Mesenchymal stem cell (in vitro differentiated cells and primary cell): ENCODE data around the gene NECAB3.

Experiments used
- DNase-seq: peaks from one replicate; pipeline ENCODE4 v3.0.0-alpha.2; 2013
- H2AFZ ChIP-seq: one replicate; pipeline ENCODE4 v1.6.1; 2013; ENCODE audit warnings: low read depth, mild to moderate bottlenecking, control low read depth, inconsistent platforms, low read length, moderate library complexity
- H2AK5ac ChIP-seq: 2 replicates; pipeline ENCODE4 v1.6.1; 2013; ENCODE audit warnings: low read length, moderate library complexity, mild to moderate bottlenecking, inconsistent platforms; ENCODE audit not compliant: severe bottlenecking
- H2BK120ac ChIP-seq: one replicate; pipeline ENCODE4 v1.6.1; 2013; ENCODE audit warnings: low read depth, mild to moderate bottlenecking, inconsistent platforms, low read length, moderate library complexity
- H2BK12ac ChIP-seq, 2 experiments: one replicate each; pipeline ENCODE4 v1.6.1; 2013; ENCODE audit warnings: inconsistent platforms in 2 of 2, low read length in 2 of 2, mild to moderate bottlenecking in 2 of 2, moderate library complexity in 2 of 2, control low read depth in 1 of 2
- H2BK15ac ChIP-seq: one replicate; pipeline ENCODE4 v1.6.1; 2013; ENCODE audit warnings: mild to moderate bottlenecking, low read depth, inconsistent platforms; ENCODE audit not compliant: poor library complexity, severe bottlenecking
- H2BK5ac ChIP-seq: 2 replicates; pipeline ENCODE4 v1.6.1; 2013; ENCODE audit warnings: low read depth, mild to moderate bottlenecking, low read length, control low read depth, inconsistent platforms; ENCODE audit not compliant: poor library complexity, severe bottlenecking
- H3K14ac ChIP-seq, 2 experiments: one replicate each; pipeline ENCODE4 v1.6.1; 2013; ENCODE audit warnings: inconsistent platforms in 2 of 2, low read length in 2 of 2, control low read depth in 1 of 2, mild to moderate bottlenecking in 1 of 2, moderate library complexity in 1 of 2
- H3K18ac ChIP-seq, 2 experiments: one replicate each; pipeline ENCODE4 v1.6.1; 2013; ENCODE audit warnings: inconsistent platforms in 2 of 2, low read length in 2 of 2, control low read depth in 1 of 2, low read depth in 1 of 2, mild to moderate bottlenecking in 1 of 2
- H3K23ac ChIP-seq, 2 experiments: one replicate each; pipeline ENCODE4 v1.6.1; 2013; ENCODE audit warnings: inconsistent platforms in 2 of 2, low read length in 2 of 2, mild to moderate bottlenecking in 2 of 2, moderate library complexity in 2 of 2, control low read depth in 1 of 2
- H3K27ac ChIP-seq: 2 replicates; pipeline ENCODE4 v1.5.1; 2013; ENCODE audit warnings: mild to moderate bottlenecking, moderate library complexity, low read length, control low read depth, inconsistent platforms; ENCODE audit not compliant: poor library complexity, severe bottlenecking
- H3K27me3 ChIP-seq, 2 experiments: 2 replicates each; pipeline versions ENCODE4 v1.6.1 to v1.7.0; 2013; ENCODE audit warnings: low read length in 2 of 2, mild to moderate bottlenecking in 2 of 2, moderate library complexity in 2 of 2, control low read depth in 1 of 2, inconsistent platforms in 1 of 2; ENCODE audit not compliant: control insufficient read depth in 1 of 2, insufficient read depth in 1 of 2
- H3K36me3 ChIP-seq, 2 experiments: 2 replicates each; pipeline versions ENCODE4 v1.6.1 to v1.7.0; 2013; ENCODE audit warnings: low read length in 2 of 2, control low read depth in 1 of 2, inconsistent platforms in 1 of 2, low read depth in 1 of 2, mild to moderate bottlenecking in 1 of 2; ENCODE audit not compliant: insufficient read depth in 2 of 2, control insufficient read depth in 1 of 2
- H3K4ac ChIP-seq, 2 experiments: one replicate each; pipeline ENCODE4 v1.6.1; 2013; ENCODE audit warnings: inconsistent platforms in 2 of 2, low read length in 2 of 2, mild to moderate bottlenecking in 2 of 2, moderate library complexity in 2 of 2, control low read depth in 1 of 2, low read depth in 1 of 2
- H3K4me1 ChIP-seq: 2 replicates; pipeline ENCODE4 v1.6.1; 2013; ENCODE audit warnings: low read depth, low read length, control low read depth; ENCODE audit not compliant: control insufficient read depth, insufficient read depth
- H3K4me2 ChIP-seq: 2 replicates; pipeline ENCODE4 v1.6.1; 2013; ENCODE audit warnings: low read length, mild to moderate bottlenecking, inconsistent platforms; ENCODE audit not compliant: poor library complexity, severe bottlenecking
- H3K4me3 ChIP-seq, 2 experiments: 2 replicates each; pipeline versions ENCODE4 v1.5.1 to v1.7.0; 2013; ENCODE audit warnings: low read length in 2 of 2, mild to moderate bottlenecking in 2 of 2, control low read depth in 1 of 2, low read depth in 1 of 2; ENCODE audit not compliant: insufficient read depth in 1 of 2
- H3K79me1 ChIP-seq: replicated peaks from 2 replicates; pipeline ENCODE4 v1.6.1; 2013; ENCODE audit warnings: mild to moderate bottlenecking, control low read depth, low read length, inconsistent platforms; ENCODE audit not compliant: poor library complexity, severe bottlenecking
- H3K9ac ChIP-seq: 2 replicates; pipeline ENCODE4 v1.7.0; 2013; ENCODE audit warnings: mild to moderate bottlenecking, low read length, moderate library complexity
- H3K9me3 ChIP-seq: 2 replicates; pipeline ENCODE4 v1.7.0; 2013; ENCODE audit warnings: mild to moderate bottlenecking, low read length; ENCODE audit not compliant: control insufficient read depth
- H4K8ac ChIP-seq: one replicate; pipeline ENCODE4 v1.6.1; 2013; ENCODE audit warnings: inconsistent platforms, mild to moderate bottlenecking, low read length, moderate library complexity
- H4K91ac ChIP-seq: one replicate; pipeline ENCODE4 v1.6.1; 2013; ENCODE audit warnings: mild to moderate bottlenecking, low read length, inconsistent platforms
- WGBS: methylation state at CpG from one replicate; pipeline ENCODE4 v1.1.7; 2013; ENCODE audit warnings: mixed read lengths; 5-methylcytosine and 5-hydroxymethylcytosine counted together

Gene NECAB3

DNA sequence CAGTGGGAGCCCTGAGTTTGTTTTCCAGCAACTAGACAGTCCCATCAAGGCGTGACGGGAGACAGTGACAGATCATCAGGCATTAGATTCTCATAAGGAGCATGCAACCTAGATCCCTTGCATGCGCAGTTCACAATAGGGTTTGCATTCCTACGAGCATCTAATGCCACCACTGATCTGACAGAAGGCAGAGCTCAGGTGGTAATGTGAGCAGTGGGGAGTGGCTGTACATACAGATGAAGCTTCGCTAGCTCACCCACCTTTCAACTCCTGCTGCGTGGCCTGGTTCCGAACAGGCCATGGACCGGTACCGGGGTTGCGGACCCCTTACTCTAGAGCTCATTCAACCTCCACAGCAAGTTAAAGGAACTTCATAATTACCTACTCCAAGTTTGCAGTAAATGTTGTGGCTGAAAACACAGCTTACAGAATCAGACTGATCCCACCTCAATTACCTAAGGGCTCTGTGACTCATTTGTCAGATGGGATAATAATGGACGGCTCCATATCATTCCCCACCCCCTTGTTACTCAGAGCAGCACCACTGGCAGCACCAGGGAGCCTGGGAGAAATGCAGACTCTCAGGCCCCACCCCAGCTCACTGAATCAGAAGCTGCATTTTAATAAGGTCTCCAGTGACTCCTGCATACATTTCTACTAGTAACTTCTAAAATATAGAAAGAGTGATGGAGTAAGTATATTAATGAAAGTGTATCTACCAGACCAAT, 30.1 kb upstream of the NECAB3 start:
- Histone ChIP-seq H3K27ac (no peak overlapping the region), H3K4ac (no peak overlapping the region), H3K79me1 (no peaks in the 10 kb centered on the region), H3K4me3 (no peak overlapping the region), H2BK12ac (no peak overlapping the region), H3K14ac (no peak overlapping the region), H3K4me2 (no peak overlapping the region), H2BK15ac (no peak overlapping the region), H3K9ac (no peak overlapping the region), H2AFZ (no peak overlapping the region), H3K27me3 (no peaks in the 10 kb centered on the region), H2AK5ac (no peak overlapping the region), H2BK120ac (no peak overlapping the region), H3K9me3 (no peaks in the 10 kb centered on the region), H3K4me1 (no peaks in the 10 kb centered on the region), H2BK5ac (no peak overlapping the region), H4K8ac (no peak overlapping the region), H3K23ac (no peak overlapping the region), H4K91ac (no peak overlapping the region), H3K18ac (no peak overlapping the region), H3K36me3 (peaks cover 0 to 8% of the 10 kb centered on the region in 2 experiments)
- DNase-seq: no peak
- WGBS: 90% methylated on average over 11 of the region's 11 CpGs

DNA sequence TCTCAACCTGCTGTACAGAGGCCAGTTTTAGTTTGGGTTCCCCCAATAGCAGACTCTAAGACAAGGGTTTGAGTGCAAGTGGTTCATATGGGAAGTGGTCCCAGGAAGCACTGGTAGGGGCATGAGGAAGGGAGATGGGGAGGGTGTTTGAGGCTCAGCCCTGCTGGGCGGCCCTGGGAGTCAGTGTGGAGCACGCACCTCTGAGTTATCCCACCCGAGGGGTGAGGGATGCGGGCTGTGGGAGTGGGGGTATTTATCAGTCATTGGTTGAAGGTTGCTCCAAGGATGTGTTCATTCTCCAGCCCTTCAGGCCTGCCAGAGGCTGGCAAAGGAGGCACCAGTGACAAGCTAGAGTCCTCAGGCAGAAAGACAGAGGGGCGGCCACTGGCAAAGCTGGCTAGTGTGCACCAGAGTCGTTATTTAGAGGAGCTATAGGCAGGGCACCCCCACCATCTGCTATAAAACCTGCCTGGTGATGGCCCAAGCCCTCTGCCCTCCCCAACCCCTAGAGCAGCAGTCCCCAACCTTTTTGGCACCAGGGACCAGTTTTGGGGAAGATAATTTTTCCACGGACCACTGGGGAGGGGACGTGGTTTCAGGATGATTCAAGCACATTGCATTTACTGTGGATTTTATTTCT, 29.4 kb upstream of the NECAB3 start:
- no peak overlapping the region for H2AK5ac ChIP-seq
- DNase-seq: no peak
- H3K4me2 ChIP-seq: no peak overlapping the region
- H3K27ac ChIP-seq: no peak overlapping the region
- peaks cover 0 to 8% of the 10 kb centered on the region in 2 experiments for H3K36me3 ChIP-seq
- WGBS: 92% methylated on average over 6 of the region's 8 CpGs
- no peaks in the 10 kb centered on the region for H3K79me1 ChIP-seq
- no peak overlapping the region for H3K18ac ChIP-seq
- no peak overlapping the region for H4K8ac ChIP-seq
- H3K23ac ChIP-seq: no peak overlapping the region
- H3K4me3 ChIP-seq: no peak overlapping the region
- no peak overlapping the region for H3K14ac ChIP-seq
- H2BK12ac ChIP-seq: no peak overlapping the region
- H3K4ac ChIP-seq: no peak overlapping the region
- no peak overlapping the region for H2BK5ac ChIP-seq
- no peak overlapping the region for H3K9ac ChIP-seq
- H3K9me3 ChIP-seq: no peaks in the 10 kb centered on the region
- no peak overlapping the region for H2BK120ac ChIP-seq
- no peak overlapping the region for H2BK15ac ChIP-seq
- no peak overlapping the region for H4K91ac ChIP-seq
- H2AFZ ChIP-seq: no peak overlapping the region
- no peaks in the 10 kb centered on the region for H3K4me1 ChIP-seq
- H3K27me3 ChIP-seq: no peaks in the 10 kb centered on the region

DNA sequence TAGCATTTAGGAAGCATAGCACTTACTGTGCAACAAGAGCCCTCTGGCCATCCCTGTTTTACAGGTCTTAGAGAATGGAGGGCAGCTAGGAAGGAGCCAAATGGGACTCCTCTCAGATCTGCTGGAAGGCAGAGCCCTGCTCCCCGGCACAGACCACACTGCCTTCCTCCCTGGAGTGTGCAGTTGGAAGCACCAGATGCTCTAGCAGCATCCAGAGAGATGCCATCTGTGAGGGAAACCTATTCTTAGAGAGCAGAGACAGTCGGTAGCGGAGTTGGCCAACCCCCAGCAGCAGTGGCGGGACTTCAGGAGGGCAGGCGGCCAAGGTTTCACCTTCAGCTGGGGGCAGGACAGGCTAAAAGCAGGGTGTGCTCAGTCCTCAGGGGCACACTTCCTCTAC, 28.6 kb upstream of the NECAB3 start:
- Histone ChIP-seq H4K8ac (no peak overlapping the region), H3K23ac (no peak overlapping the region), H2BK5ac (no peak overlapping the region), H2BK15ac (no peak overlapping the region), H2AFZ (no peak overlapping the region), H2BK120ac (no peak overlapping the region), H3K9ac (no peak overlapping the region), H3K9me3 (no peaks in the 10 kb centered on the region), H3K14ac (no peak overlapping the region), H3K36me3 (peaks cover 0 to 8% of the 10 kb centered on the region in 2 experiments), H3K27me3 (no peaks in the 10 kb centered on the region), H2AK5ac (no peak overlapping the region), H2BK12ac (no peak overlapping the region), H3K79me1 (no peaks in the 10 kb centered on the region), H3K4me3 (no peak overlapping the region), H4K91ac (no peak overlapping the region), H3K4ac (no peak overlapping the region), H3K18ac (no peak overlapping the region), H3K4me2 (no peak overlapping the region), H3K4me1 (no peaks in the 10 kb centered on the region), H3K27ac (no peak overlapping the region)
- no peak for DNase-seq
- WGBS: 94% methylated on average over 5 of the region's 5 CpGs

DNA sequence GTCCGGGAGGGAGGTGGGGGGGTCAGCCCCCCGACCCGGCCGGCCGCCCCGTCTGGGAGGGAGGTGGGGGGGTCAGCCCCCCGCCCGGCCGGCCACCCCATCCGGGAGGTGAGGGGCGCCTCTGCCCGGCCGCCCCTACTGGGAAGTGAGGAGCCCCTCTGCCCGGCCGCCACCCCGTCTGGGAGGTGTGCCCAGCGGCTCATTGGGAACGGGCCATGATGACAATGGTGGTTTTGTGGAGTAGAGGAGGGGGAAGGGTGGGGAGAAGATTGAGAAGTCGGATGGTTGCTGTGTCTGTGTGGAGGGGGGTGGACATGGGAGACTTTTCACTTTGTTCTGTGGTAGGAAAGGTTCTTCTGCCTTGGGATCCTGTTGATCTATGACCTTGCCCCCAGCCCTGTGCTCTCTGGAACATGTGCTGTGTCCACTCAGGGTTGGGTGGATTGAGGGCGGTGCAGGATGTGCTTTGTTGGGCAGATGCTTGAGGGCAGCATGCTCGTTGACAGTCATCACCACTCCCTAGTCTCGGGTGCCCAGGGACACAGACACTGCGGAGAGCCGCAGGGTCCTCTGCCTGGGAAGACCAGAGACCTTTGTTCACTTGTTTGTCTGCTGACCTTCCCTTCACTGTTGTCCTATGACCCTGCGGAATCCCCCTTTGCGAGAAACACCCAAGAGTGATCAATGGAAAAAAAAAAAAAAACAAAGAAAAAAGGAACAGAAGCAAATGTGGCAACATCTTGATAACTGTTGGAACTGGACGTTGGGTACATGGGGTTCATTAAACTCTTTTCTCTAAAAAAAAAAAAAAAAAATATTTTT, 27.6 kb upstream of the NECAB3 start:
- Histone ChIP-seq H2BK5ac (no peak overlapping the region), H4K91ac (no peak overlapping the region), H3K4me3 (no peak overlapping the region), H4K8ac (no peak overlapping the region), H3K9ac (no peak overlapping the region), H3K79me1 (no peaks in the 10 kb centered on the region), H2BK15ac (no peak overlapping the region), H3K14ac (no peak overlapping the region), H3K18ac (no peak overlapping the region), H3K27me3 (no peaks in the 10 kb centered on the region), H3K36me3 (no peaks in the 10 kb centered on the region), H3K27ac (no peak overlapping the region), H3K4me1 (no peaks in the 10 kb centered on the region), H3K9me3 (no peaks in the 10 kb centered on the region), H2AK5ac (no peak overlapping the region), H2BK12ac (no peak overlapping the region), H3K4me2 (no peak overlapping the region), H3K4ac (no peak overlapping the region), H3K23ac (no peak overlapping the region), H2AFZ (no peak overlapping the region), H2BK120ac (no peak overlapping the region)
- WGBS: 92% methylated on average over 18 of the region's 27 CpGs
- no peak for DNase-seq
